H9 (cell line): ENCODE results near the gene RRBP1. TPM values are rescaled to one million over a fixed set of nuclear protein-coding genes. Genes with fewer than 3 reads are reported as not detected.
A peak's percentile ranks its signal among the peaks of the same experiment; 100 is the strongest.

Source experiments
- DNase-seq: peaks from one replicate; pipeline ENCODE4 v3.0.0-alpha.2; 2017
- H2AFZ ChIP-seq: one replicate; pipeline ENCODE4 v1.6.1; 2013; ENCODE audit warnings: mild to moderate bottlenecking, low read length, control low read depth, moderate library complexity
- H2AK5ac ChIP-seq: 2 replicates; pipeline ENCODE4 v1.6.1; 2013; ENCODE audit warnings: low read length, control low read depth, mixed read lengths; ENCODE audit not compliant: insufficient read length
- H2BK120ac ChIP-seq: one replicate; pipeline ENCODE4 v1.6.1; 2013; ENCODE audit warnings: low read depth, mild to moderate bottlenecking, low read length, control low read depth, inconsistent platforms; ENCODE audit not compliant: poor library complexity, severe bottlenecking
- H2BK12ac ChIP-seq: 2 replicates; pipeline ENCODE4 v1.6.1; 2013; ENCODE audit warnings: low read length, control low read depth, mixed read lengths, low read depth; ENCODE audit not compliant: insufficient read length
- H2BK15ac ChIP-seq: 2 replicates; pipeline ENCODE4 v1.6.1; 2013; ENCODE audit warnings: low read depth, low read length, control low read depth
- H2BK20ac ChIP-seq: one replicate; pipeline ENCODE4 v1.6.1; 2013; ENCODE audit warnings: low read depth, mild to moderate bottlenecking, low read length, control low read depth, inconsistent platforms; ENCODE audit not compliant: poor library complexity, severe bottlenecking
- H2BK5ac ChIP-seq: 2 replicates; pipeline ENCODE4 v1.6.1; 2013; ENCODE audit warnings: low read length, control low read depth, mixed read lengths; ENCODE audit not compliant: insufficient read length
- H3K14ac ChIP-seq: 2 replicates; pipeline ENCODE4 v1.6.1; 2013; ENCODE audit warnings: low read length, control low read depth; ENCODE audit not compliant: insufficient read depth
- H3K18ac ChIP-seq: 2 replicates; pipeline ENCODE4 v1.6.1; 2013; ENCODE audit warnings: low read depth, mild to moderate bottlenecking, mixed read lengths, low read length, control low read depth; ENCODE audit not compliant: insufficient read length
- H3K23ac ChIP-seq: 2 replicates; pipeline ENCODE4 v1.6.1; 2013; ENCODE audit warnings: low read length, control low read depth, mixed read lengths, low read depth; ENCODE audit not compliant: insufficient read length
- H3K23me2 ChIP-seq: 2 replicates; pipeline ENCODE4 v1.6.1; 2013; ENCODE audit warnings: low read depth, mild to moderate bottlenecking, mixed read lengths, low read length, control low read depth; ENCODE audit not compliant: insufficient read length, poor library complexity, severe bottlenecking
- H3K27ac ChIP-seq: 2 replicates; pipeline ENCODE4 v1.5.1; 2013; ENCODE audit warnings: low read length, control low read depth, mixed read lengths, low read depth; ENCODE audit not compliant: insufficient read length
- H3K27me3 ChIP-seq: 2 replicates; pipeline ENCODE4 v1.6.1; 2013; ENCODE audit warnings: low read length, control low read depth, inconsistent platforms; ENCODE audit not compliant: insufficient read depth
- H3K4ac ChIP-seq: 2 replicates; pipeline ENCODE4 v1.6.1; 2013; ENCODE audit warnings: low read depth, mild to moderate bottlenecking, control low read depth, inconsistent platforms, low read length, moderate library complexity
- H3K4me1 ChIP-seq: 2 replicates; pipeline ENCODE4 v1.6.1; 2013; ENCODE audit warnings: low read length, control low read depth, inconsistent platforms; ENCODE audit not compliant: insufficient read depth
- H3K4me2 ChIP-seq: 2 replicates; pipeline ENCODE4 v1.6.1; 2013; ENCODE audit warnings: low read length, control low read depth, mixed read lengths; ENCODE audit not compliant: insufficient read length, insufficient read depth
- H3K56ac ChIP-seq: 2 replicates; pipeline ENCODE4 v1.6.1; 2013; ENCODE audit warnings: low read depth, mild to moderate bottlenecking, mixed read lengths, low read length, control low read depth; ENCODE audit not compliant: insufficient read length
- H3K79me1 ChIP-seq: 2 replicates; pipeline ENCODE4 v1.6.1; 2013; ENCODE audit warnings: low read depth, mild to moderate bottlenecking, moderate library complexity, low read length, control low read depth, inconsistent platforms; ENCODE audit not compliant: insufficient read depth, poor library complexity, severe bottlenecking
- H3K79me2 ChIP-seq: 2 replicates; pipeline ENCODE4 v1.6.1; 2013; ENCODE audit warnings: low read length, control low read depth, inconsistent platforms; ENCODE audit not compliant: insufficient read depth
- H3K9ac ChIP-seq: 2 replicates; pipeline ENCODE4 v1.6.1; 2013; ENCODE audit warnings: low read length, control low read depth, mixed read lengths; ENCODE audit not compliant: insufficient read length; ENCODE audit errors: extremely low read depth
- H3K9me3 ChIP-seq: one replicate; pipeline ENCODE4 v1.6.1; 2013; ENCODE audit warnings: low read depth, low read length, inconsistent platforms; ENCODE audit not compliant: control insufficient read depth
- H3T11ph ChIP-seq: one replicate; pipeline ENCODE4 v1.6.1; 2013; ENCODE audit warnings: mild to moderate bottlenecking, low read length, control low read depth, inconsistent platforms
- H4K20me1 ChIP-seq: one replicate; pipeline ENCODE4 v1.6.1; 2013; ENCODE audit not compliant: control insufficient read depth, insufficient read length, insufficient read depth
- H4K5ac ChIP-seq: 2 replicates; pipeline ENCODE4 v1.6.1; 2013; ENCODE audit warnings: low read depth, mild to moderate bottlenecking, mixed read lengths, low read length, control low read depth; ENCODE audit not compliant: insufficient read length
- H4K8ac ChIP-seq: replicated peaks from 2 replicates; pipeline ENCODE4 v1.6.1; 2013; ENCODE audit warnings: low read length, control low read depth, mixed read lengths, low read depth; ENCODE audit not compliant: insufficient read length
- H4K91ac ChIP-seq: 2 replicates; pipeline ENCODE4 v1.6.1; 2013; ENCODE audit warnings: low read depth, mild to moderate bottlenecking, moderate library complexity, mixed read lengths, low read length, control low read depth; ENCODE audit not compliant: insufficient read length
- H3K27ac Mint-ChIP-seq, 3 experiments: 2 replicates in 2 of 3; 3 replicates in 1 of 3; pipeline ENCODE4 v1.8.0; 2020 to 2021; ENCODE audit warnings: mixed read lengths in 3 of 3, mild to moderate bottlenecking in 1 of 3, moderate library complexity in 1 of 3
- H3K27me3 Mint-ChIP-seq: 2 replicates; pipeline ENCODE4 v1.8.0; 2021; ENCODE audit warnings: low read depth, mild to moderate bottlenecking, moderate library complexity, mixed read lengths
- H3K36me3 Mint-ChIP-seq, 3 experiments: 2 replicates in 2 of 3; 3 replicates in 1 of 3; pipeline ENCODE4 v1.8.0; 2020 to 2021; ENCODE audit warnings: low read depth in 3 of 3, mixed read lengths in 3 of 3; ENCODE audit not compliant: insufficient read depth in 1 of 3
- H3K4me1 Mint-ChIP-seq, 2 experiments: 2 replicates each; pipeline ENCODE4 v1.8.0; 2020; ENCODE audit warnings: mixed read lengths in 2 of 2
- H3K4me3 Mint-ChIP-seq, 2 experiments: 2 replicates in 1 of 2; 3 replicates in 1 of 2; pipeline ENCODE4 v1.8.0; 2020 to 2021; ENCODE audit warnings: mild to moderate bottlenecking in 2 of 2, mixed read lengths in 2 of 2, moderate library complexity in 1 of 2
- H3K9me3 Mint-ChIP-seq, 2 experiments: 2 replicates in 1 of 2; 3 replicates in 1 of 2; pipeline ENCODE4 v1.8.0; 2020; ENCODE audit warnings: mild to moderate bottlenecking in 2 of 2, mixed read lengths in 2 of 2, moderate library complexity in 1 of 2
- WGBS: extraction: QIAGEN DNeasy Blood & Tissue Kit; methylation state at CpG from one replicate; pipeline ENCODE4 v1.1.7; 2013; ENCODE audit warnings: missing lambda C conversion rate, low lambda C conversion rate, mixed read lengths; ENCODE audit not compliant: insufficient read length; ENCODE audit errors: extremely low coverage; 5-methylcytosine and 5-hydroxymethylcytosine counted together
- total RNA-seq: library from RNA; stranded (reverse); gene quantifications from 2 replicates; pipeline ENCODE4 v1.2.1, GENCODE V29; 2021
- TF ChIP-seq, protein P1 (sequence below): fragments of 200-600 bp; sonication (generic); conservative IDR thresholded peaks from 3 replicates; pipeline ENCODE4 v1.8.0; 2021; ENCODE audit warnings: antibody characterized with exemption, mild to moderate bottlenecking

RRBP1 gene
- total RNA-seq, 1 experiment from 2014 or later = 97.8 TPM

DNA sequence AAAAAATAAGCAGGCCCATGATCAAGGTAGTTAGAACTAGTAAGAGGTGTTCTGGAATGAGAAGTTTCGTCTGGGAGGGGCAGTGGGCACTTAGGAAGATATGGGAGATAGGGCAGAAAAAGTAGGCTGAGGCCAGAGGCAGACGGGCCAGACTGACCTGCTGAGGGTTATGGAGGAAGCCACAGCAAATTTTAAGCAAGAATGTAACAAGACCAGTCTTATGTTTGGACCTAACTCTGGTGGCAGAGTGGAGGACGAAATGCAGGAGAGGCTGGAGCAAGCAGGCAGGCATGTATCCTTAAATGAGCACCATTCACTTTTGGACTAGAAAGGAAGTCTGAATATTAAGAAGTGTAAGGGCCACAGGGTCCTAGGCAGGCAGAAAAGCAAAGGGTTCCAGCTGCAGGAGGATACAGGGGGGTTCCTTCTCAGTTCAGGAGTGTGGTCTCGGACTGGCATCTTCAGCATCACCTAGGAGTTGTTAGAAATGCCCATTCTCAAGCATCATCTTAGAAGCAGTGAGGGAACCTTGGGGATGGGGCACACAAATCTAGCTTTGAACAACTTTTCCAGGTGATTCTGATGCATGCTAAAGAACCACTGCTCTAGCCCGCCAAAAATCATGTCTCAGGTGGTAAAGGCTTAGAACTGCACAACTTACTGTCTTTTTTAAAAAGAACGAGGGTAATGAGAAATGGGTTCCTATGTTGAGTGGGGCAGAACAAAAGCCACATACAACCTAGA, 113.8 kb downstream of the RRBP1 start:
- H3K36me3 Mint-ChIP-seq = peaks cover 0 to 8% (median 2%) of the 10 kb centered on the region in 3 experiments; a peak in 1 of 7 replicates

More for the DNA sequence above, 113.8 kb downstream of the RRBP1 start:
- Histone ChIP-seq H3K56ac (no peak overlapping the region), H4K20me1 (no peaks in the 10 kb centered on the region), H2BK120ac (no peak overlapping the region), H4K91ac (no peak overlapping the region), H2BK20ac (no peak overlapping the region), H3K14ac (no peak overlapping the region; the same call in 1 of the 2 replicates), H3K27me3 (no peaks in the 10 kb centered on the region), H4K8ac (no peak overlapping the region), H3K79me1 (no peaks in the 10 kb centered on the region), H3K9me3 (no peaks in the 10 kb centered on the region), H3K23me2 (peaks cover 12% of the 10 kb centered on the region), H2BK12ac (no peak overlapping the region), H3K9ac (peak overlapping the region; percentile 85), H3K23ac (no peak overlapping the region), H3K27ac (no peak overlapping the region), H3K4ac (no peak overlapping the region), H2BK15ac (no peak overlapping the region), H3K4me1 (peaks cover 17% of the 10 kb centered on the region), H2AFZ (no peak overlapping the region), H2BK5ac (no peak overlapping the region), H3K79me2 (peaks cover 16% of the 10 kb centered on the region; the same call in 1 of the 2 replicates), H2AK5ac (no peak overlapping the region), H3K18ac (peak overlapping the region; percentile 7), H3K4me2 (peak overlapping the region; percentile 95), H3T11ph (no peak overlapping the region), H4K5ac (no peak overlapping the region)
- peaks cover 33 to 36% of the 10 kb centered on the region in 2 experiments for H3K4me1 Mint-ChIP-seq
- H3K27ac Mint-ChIP-seq = peak overlapping the region in 2 of 3 experiments; percentile 98 to 99; a peak in 5 of 7 replicates
- peak overlapping the region; percentile 89 to 91 for H3K4me3 Mint-ChIP-seq
- TF ChIP-seq, protein P1, sequence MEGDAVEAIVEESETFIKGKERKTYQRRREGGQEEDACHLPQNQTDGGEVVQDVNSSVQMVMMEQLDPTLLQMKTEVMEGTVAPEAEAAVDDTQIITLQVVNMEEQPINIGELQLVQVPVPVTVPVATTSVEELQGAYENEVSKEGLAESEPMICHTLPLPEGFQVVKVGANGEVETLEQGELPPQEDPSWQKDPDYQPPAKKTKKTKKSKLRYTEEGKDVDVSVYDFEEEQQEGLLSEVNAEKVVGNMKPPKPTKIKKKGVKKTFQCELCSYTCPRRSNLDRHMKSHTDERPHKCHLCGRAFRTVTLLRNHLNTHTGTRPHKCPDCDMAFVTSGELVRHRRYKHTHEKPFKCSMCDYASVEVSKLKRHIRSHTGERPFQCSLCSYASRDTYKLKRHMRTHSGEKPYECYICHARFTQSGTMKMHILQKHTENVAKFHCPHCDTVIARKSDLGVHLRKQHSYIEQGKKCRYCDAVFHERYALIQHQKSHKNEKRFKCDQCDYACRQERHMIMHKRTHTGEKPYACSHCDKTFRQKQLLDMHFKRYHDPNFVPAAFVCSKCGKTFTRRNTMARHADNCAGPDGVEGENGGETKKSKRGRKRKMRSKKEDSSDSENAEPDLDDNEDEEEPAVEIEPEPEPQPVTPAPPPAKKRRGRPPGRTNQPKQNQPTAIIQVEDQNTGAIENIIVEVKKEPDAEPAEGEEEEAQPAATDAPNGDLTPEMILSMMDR = no peak
- no peak for DNase-seq
- H3K27me3 Mint-ChIP-seq = no peaks in the 10 kb centered on the region; the same call in 1 of the 2 replicates
- 0 out of 5 replicates have a peak, but pooled peaks cover 0 to 2% of the 10 kb centered on the region in 2 experiments for H3K9me3 Mint-ChIP-seq
- no CpG with 5 or more reads among the region's 6 CpGs for WGBS
